K562 (cell line): Measurements from ENCODE around the gene MBOAT7. TPM values are rescaled to one million over a fixed set of nuclear protein-coding genes. Genes with fewer than 3 reads are reported as not detected.
A peak's percentile ranks its signal among the peaks of the same experiment; 100 is the strongest.

Experiments
- ATAC-seq: fragments of 200-7000 bp; cut with Tn5 transposase; 3 replicates; pipeline ENCODE4 v1.9.1; 2020; ENCODE audit warnings: moderate library complexity
- BruUV-seq: library from RNA; stranded (reverse); fragments of 400-500 nt; replicated peaks from 2 replicates; lab custom pipeline; 2021; lab: Mats Ljungman, UMichigan
- CTCF ChIA-PET: fragments of 300-600 bp; formaldehyde crosslinking; extraction: SDS; loops from one replicate; lab custom pipeline; 2021; ENCODE audit warnings: low intra/inter-chr PET ratio; lab: Yijun Ruan, JAX
- POLR2A ChIA-PET: fragments of 300-600, 350-650 bp; sonication (Branson Sonifier 250); formaldehyde crosslinking; extraction: SDS; loops from one replicate; lab custom pipeline; 2021; ENCODE audit warnings: antibody characterized with exemption, inconsistent platforms; lab: Yijun Ruan, JAX
- DNase-seq, 4 experiments: peaks; one replicate each; pipeline versions ENCODE4 v3.0.0 to v3.0.0-alpha.2; 2011 to 2018; ENCODE audit warnings: low spot score in 3 of 4, mixed read lengths in 3 of 4; ENCODE audit errors: extremely low read depth in 1 of 4
- FAIRE-seq: peaks from 2 replicates; lab custom pipeline; 2011; peaks lifted over from hg19 to GRCh38; lab: Jason Lieb, UNC
- H2AFZ ChIP-seq: 2 replicates; pipeline ENCODE4 v1.6.0; 2011; ENCODE audit warnings: low read depth, low read length, control low read depth, inconsistent platforms
- H3K27ac ChIP-seq: fragments of 200-600 bp; 3 replicates; pipeline ENCODE4 v1.8.0; 2011; ENCODE audit warnings: low read depth, mild to moderate bottlenecking, control low read depth, inconsistent platforms, low read length, moderate library complexity, mixed read lengths; ENCODE audit errors: extremely low read depth
- H3K27me3 ChIP-seq, 2 experiments: fragments of 300-600 bp in 1 of 2; 2 replicates in 1 of 2; 3 replicates in 1 of 2; pipeline versions ENCODE4 v1.6.0 to v1.8.0; 2011; ENCODE audit warnings: inconsistent platforms in 2 of 2, low read length in 2 of 2, mild to moderate bottlenecking in 1 of 2, mixed read lengths in 1 of 2, moderate library complexity in 1 of 2; ENCODE audit not compliant: control insufficient read depth in 2 of 2, insufficient read depth in 2 of 2
- H3K36me3 ChIP-seq: fragments of 300-600 bp; 3 replicates; pipeline ENCODE4 v1.8.0; 2011; ENCODE audit warnings: mild to moderate bottlenecking, low read length, inconsistent platforms; ENCODE audit not compliant: control insufficient read depth, insufficient read depth
- H3K4me1 ChIP-seq, 2 experiments: fragments of 200-600 bp in 1 of 2; replicated peaks in 1 of 2; 2 replicates in 1 of 2; 3 replicates in 1 of 2; pipeline versions ENCODE4 v1.5.1 to v1.8.0; 2011; ENCODE audit warnings: inconsistent platforms in 2 of 2, low read length in 2 of 2, mild to moderate bottlenecking in 1 of 2, mixed read lengths in 1 of 2, moderate library complexity in 1 of 2; ENCODE audit not compliant: control insufficient read depth in 2 of 2, insufficient read depth in 2 of 2
- H3K4me2 ChIP-seq: 2 replicates; pipeline ENCODE4 v1.6.1; 2011; ENCODE audit warnings: low read length, control low read depth, inconsistent platforms, mixed read lengths; ENCODE audit not compliant: insufficient read depth
- H3K4me3 ChIP-seq: fragments of 200-600 bp; sonication (generic), shearing (Covaris generic); 2 replicates; pipeline ENCODE4 v1.5.1; 2016; ENCODE audit warnings: control low read depth, inconsistent platforms
- H3K79me2 ChIP-seq: fragments of 200-600 bp; 3 replicates; pipeline ENCODE4 v1.8.0; 2011; ENCODE audit warnings: low read length, inconsistent platforms; ENCODE audit not compliant: control insufficient read depth, insufficient read depth
- H3K9ac ChIP-seq, 2 experiments: 2 replicates each; pipeline versions ENCODE4 v1.6.0 to v1.6.1; 2011; ENCODE audit warnings: low read depth in 2 of 2, low read length in 2 of 2, control low read depth in 1 of 2, inconsistent platforms in 1 of 2, mild to moderate bottlenecking in 1 of 2, mixed read lengths in 1 of 2; ENCODE audit not compliant: insufficient read depth in 1 of 2
- H3K9me1 ChIP-seq: one replicate; pipeline ENCODE4 v1.6.0; 2011; ENCODE audit warnings: inconsistent platforms, mild to moderate bottlenecking, low read length, moderate library complexity; ENCODE audit not compliant: control insufficient read depth, insufficient read depth
- H3K9me3 ChIP-seq: replicated peaks from 2 replicates; pipeline ENCODE4 v1.5.1; 2011; ENCODE audit warnings: low read depth, low read length, inconsistent platforms; ENCODE audit not compliant: control insufficient read depth, insufficient read depth
- H4K20me1 ChIP-seq: replicated peaks from 2 replicates; pipeline ENCODE4 v1.6.1; 2011; ENCODE audit warnings: low read length, inconsistent platforms, mixed read lengths; ENCODE audit not compliant: control insufficient read depth, insufficient read depth
- C11orf30 ChIP-seq: fragments of 450-650 bp; IDR thresholded peaks from 2 replicates; pipeline ENCODE4 v1.6.1; 2016; ENCODE audit warnings: low read depth, mild to moderate bottlenecking
- NR2C1 ChIP-seq, 2 experiments: fragments of 450-650 bp; IDR thresholded peaks; 2 replicates each; pipeline ENCODE4 v1.6.1; 2017; ENCODE audit warnings: mild to moderate bottlenecking in 2 of 2, antibody characterized with exemption in 1 of 2, inconsistent platforms in 1 of 2, missing compliant biosample characterization in 1 of 2, missing genetic modification characterization in 1 of 2
- NUFIP1 ChIP-seq: fragments of 450-650 bp; IDR thresholded peaks from 2 replicates; pipeline ENCODE4 v1.6.1; 2018; ENCODE audit not compliant: partially characterized antibody
- PBX2 ChIP-seq, 2 experiments: IDR thresholded peaks in 1 of 2; conservative IDR thresholded peaks in 1 of 2; 2 replicates each; pipeline ENCODE4 v1.6.1; 2016; ENCODE audit warnings: low read depth in 2 of 2, mild to moderate bottlenecking in 1 of 2, missing compliant biosample characterization in 1 of 2, missing genetic modification characterization in 1 of 2, moderate library complexity in 1 of 2
- PTTG1 ChIP-seq: fragments of 450-650 bp; IDR thresholded peaks from 2 replicates; pipeline ENCODE4 v1.6.1; 2016; ENCODE audit warnings: low read depth, mild to moderate bottlenecking, missing genetic modification characterization, missing compliant biosample characterization
- SIN3A ChIP-seq, 2 experiments: fragments of 150-350 bp in 1 of 2; IDR thresholded peaks; 2 replicates each; pipeline ENCODE4 v1.6.1; 2011 to 2016; ENCODE audit warnings: borderline replicate concordance in 2 of 2, low read depth in 2 of 2, low read length in 2 of 2, mild to moderate bottlenecking in 2 of 2, moderate library complexity in 2 of 2; ENCODE audit not compliant: control insufficient read depth in 1 of 2
- SP2 ChIP-seq: IDR thresholded peaks from 2 replicates; pipeline ENCODE4 v1.6.1; 2011; ENCODE audit warnings: mild to moderate bottlenecking, low read depth, low read length, moderate library complexity; ENCODE audit not compliant: poor library complexity, severe bottlenecking; ENCODE audit errors: extremely low read depth
- THRB ChIP-seq: fragments of 450-650 bp; formaldehyde crosslinking; conservative IDR thresholded peaks from 2 replicates; pipeline ENCODE4 v1.4.0; 2022; ENCODE audit warnings: mild to moderate bottlenecking, missing genetic modification characterization
- ZBED1 ChIP-seq: IDR thresholded peaks from 2 replicates; pipeline ENCODE4 v1.6.1; 2014
- ZHX1 ChIP-seq: fragments of 150-350 bp; conservative IDR thresholded peaks from 2 replicates; pipeline ENCODE4 v1.6.1; 2014; ENCODE audit warnings: low read length
- ZNF696 ChIP-seq: fragments of 250-450 bp; sonication (Bioruptor Pico); conservative IDR thresholded peaks from 2 replicates; pipeline ENCODE4 v1.4.0; 2020; ENCODE audit warnings: mild to moderate bottlenecking, moderate library complexity
- WGBS: fragments of 100-300 bp; shearing (Covaris generic); methylation state at CpG from one replicate; pipeline ENCODE4 v1.1.6; 2016; ENCODE audit warnings: low coverage, mixed read lengths; ENCODE audit not compliant: insufficient coverage; ENCODE audit errors: missing lambda C conversion rate; 5-methylcytosine and 5-hydroxymethylcytosine counted together
- in situ Hi-C: fragments of 300-500 bp; cut with MboI; formaldehyde crosslinking; loops from 4 replicates; pipeline ENCODE4 v1.15.0; 2018; ENCODE audit warnings: inconsistent platforms, mixed read lengths
- intact Hi-C: fragments of 100-400 bp; cut with micrococcal nuclease; formaldehyde crosslinking; loops from 2 replicates; pipeline ENCODE4 v1.14.2; 2022
- polyA plus RNA-seq, 8 experiments: library from polyadenylated mRNA; depleted of rRNA in 4 of 8; stranded (reverse) in 5 of 8; unstranded in 3 of 8; fragments of >200 nt; fragmentation: Nextera tagmentation in 2 of 8; fragmentation: Illumina TruSeq in 1 of 8; extraction: Ambion mirVana in 2 of 8; extraction: Trizol in 1 of 8; gene quantifications; 2 replicates each; pipeline versions ENCODE4 v1.2.1 to v1.2.3, GENCODE V29; 2011 to 2014; ENCODE audit warnings: inconsistent platforms in 1 of 8, missing spikeins in 1 of 8
- total RNA-seq, 7 experiments: library from RNA; depleted of rRNA in 6 of 7; stranded (reverse); fragments of >200 nt in 6 of 7; fragmentation: Illumina TruSeq in 2 of 7; extraction: Trizol in 2 of 7; gene quantifications; 2 replicates each; pipeline versions ENCODE4 v1.2.1 to v1.2.3, GENCODE V29; 2011 to 2021; ENCODE audit warnings: low replicate concordance in 1 of 7

MBOAT7 gene
- total and polyA plus RNA-seq, 9 of the 15 experiments (the other 6 are each of a cell fraction or from before 2014, with no cell fraction given): 1.4 to 153 (median 56.1) TPM

GRCh38 chr19:54136864-54137698 lies 52.3 kb downstream of the MBOAT7 start:
- H3K36me3 ChIP-seq: peaks cover 34% of the 10 kb centered on the region
- ATAC-seq (peak; percentile 95), FAIRE-seq (peak; percentile 100), DNase-seq (peak; percentile 94 to 100 (median 97))
- peak overlapping the region; percentile 97 for H3K9ac ChIP-seq
- under 1% methylated on average over 39 of the region's 46 CpGs for WGBS
- no peaks in the 10 kb centered on the region for H3K9me3 ChIP-seq
- POLR2A ChIA-PET: interaction anchor here (0.6 to 3.1 kb wide), 20 partner anchors 12 to 985 kb away, joined by 3 to 29 read pairs (median 5); partner anchors contain the start of genes LENG1, LILRB5, MBOAT7 and PRPF31
- peaks cover 45% of the 10 kb centered on the region for H3K79me2 ChIP-seq
- H3K9me1 ChIP-seq: peaks cover 16% of the 10 kb centered on the region
- peak overlapping the region; percentile 97 for H3K27ac ChIP-seq
- peak overlapping the region; percentile 100 for H3K4me2 ChIP-seq
- peak overlapping the region; percentile 92 for H2AFZ ChIP-seq
- CTCF ChIA-PET: no interaction called here
- H3K4me3 ChIP-seq: peak overlapping the region; percentile 93
- in situ Hi-C loops: no loop called here
- H3K27me3 ChIP-seq: no peaks in the 10 kb centered on the region
- peaks cover 19% of the 10 kb centered on the region for H4K20me1 ChIP-seq
- intact Hi-C loops: loop anchor here (1.0 to 2.0 kb wide), 3 partner anchors 22 to 64 kb away; partner anchors contain the start of genes LENG1, PRPF31, RPS9 and TFPT
- no TSS peak for BruUV-seq
- H3K4me1 ChIP-seq: peaks cover 14 to 23% of the 10 kb centered on the region in 2 experiments; a peak in 4 of 5 replicates
- TF ChIP-seq C11orf30: 0 out of 2 replicates have a peak, but pooled peaks have one; percentile 69
- TF ChIP-seq SP2: peak; percentile 95
- TF ChIP-seq NUFIP1: no peak
- peak; percentile 76 for TF ChIP-seq PBX2 (CRISPR knock-in tag; IDR thresholded peaks at IDR 0.05; ENCODE audit: low read depth)
- TF ChIP-seq PBX2 (tag; conservative IDR thresholded peaks at IDR 0.05; ENCODE audit: low read depth): peak; percentile 98
- no peak for TF ChIP-seq ZHX1
- no peak for TF ChIP-seq ZNF696
- no peak for TF ChIP-seq PTTG1 (tag)
- no peak for TF ChIP-seq THRB (CRISPR knock-in tag)
- TF ChIP-seq ZBED1: no peak
- TF ChIP-seq SIN3A (IDR thresholded peaks at IDR 0.05; ENCODE audit: borderline replicate concordance in 2 of 2, control insufficient read depth in 1 of 2, low read depth in 2 of 2, low read length in 2 of 2): no peak
- no peak for TF ChIP-seq NR2C1 (IDR thresholded peaks at IDR 0.05)
- TF ChIP-seq NR2C1 (tag; IDR thresholded peaks at IDR 0.05): no peak
